ENCODE results near the gene INSL4.

INSL4 gene

GRCh38 chr9:5231212-5231611 is at the start of gene INSL4:
TSS of gene INSL4 (plus strand) at chr9:5231419. CDS start at chr9:5231524, 105 bp downstream.
- DNase-seq (ENCODE audit: low read depth) = peak; percentile 5
- TF ChIP-seq CTCF (conservative IDR thresholded peaks at IDR 0.05; ENCODE audit: low read depth, low read length) = no peak
- no peak within 1 kb of the TSS for H3K4me3 ChIP-seq (ENCODE audit: low read depth, low read length)

- DNase-seq (ENCODE audit: low read depth) = no peak
- H3K4me3 ChIP-seq (ENCODE audit: low read depth, low read length) = no peak overlapping the region
- no peak for TF ChIP-seq CTCF (conservative IDR thresholded peaks at IDR 0.05; ENCODE audit: low read depth, low read length)
These were observed 46.4 kb upstream of the INSL4 start for GRCh38 chr9:5184776-5185175.

- no peak for TF ChIP-seq CTCF (conservative IDR thresholded peaks at IDR 0.05; ENCODE audit: low read depth, low read length)
- no peak within 1 kb of the TSS for H3K4me3 ChIP-seq (ENCODE audit: low read depth, low read length)
- no peak for DNase-seq (ENCODE audit: low read depth)
These were observed 45.9 kb upstream of the INSL4 start, which contains the start of gene INSL6 for GRCh38 chr9:5185220-5185840. TSS of gene INSL6 (minus strand) at chr9:5185639. CDS start at chr9:5185602, 37 bp downstream.

GRCh38 chr9:5186416-5187169 is 44.6 kb upstream of the INSL4 start:
- peak; percentile 85 for DNase-seq (ENCODE audit: low read depth)
- no peak overlapping the region for H3K4me3 ChIP-seq (ENCODE audit: low read depth, low read length)
- TF ChIP-seq CTCF (conservative IDR thresholded peaks at IDR 0.05; ENCODE audit: low read depth, low read length) = peak; percentile 93

GRCh38 chr9:5188060-5188984 is 42.9 kb upstream of the INSL4 start:
- no peak overlapping the region for H3K4me3 ChIP-seq (ENCODE audit: low read depth, low read length)
- no peak for TF ChIP-seq CTCF (conservative IDR thresholded peaks at IDR 0.05; ENCODE audit: low read depth, low read length)
- DNase-seq (ENCODE audit: low read depth) = no peak

DNA sequence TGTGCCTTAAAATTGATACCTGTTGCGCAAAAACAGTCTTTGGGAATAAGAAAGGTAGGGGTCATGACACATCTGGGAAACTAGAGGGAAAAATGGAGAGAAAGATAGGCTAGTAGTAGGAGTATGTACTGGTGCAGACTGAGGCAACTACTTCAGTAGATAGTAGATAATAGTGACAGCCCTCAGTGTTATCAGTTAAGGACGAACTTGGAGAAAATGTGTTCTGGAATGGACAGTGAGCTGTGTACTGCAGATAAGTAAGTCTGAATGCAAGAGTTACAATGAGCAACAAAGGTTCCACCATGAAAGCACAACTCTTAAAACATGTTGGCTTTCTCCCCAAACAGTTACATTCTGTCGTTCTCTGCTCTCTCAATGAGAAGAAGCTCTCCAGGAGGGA is 39.2 kb upstream of the INSL4 start:
- TF ChIP-seq CTCF (conservative IDR thresholded peaks at IDR 0.05; ENCODE audit: low read depth, low read length) = no peak
- DNase-seq (ENCODE audit: low read depth) = no peak

More for the DNA sequence above, 39.2 kb upstream of the INSL4 start:
- H3K4me3 ChIP-seq (ENCODE audit: low read depth, low read length) = no peak overlapping the region

All from choroid plexus epithelial cell (primary cell).